Measurements from ENCODE around the gene SLFN12L. TPM values are rescaled to one million over a fixed set of nuclear protein-coding genes. Genes with fewer than 3 reads are reported as not detected.
"Not testable (repeated sequence)": the region's sequence is repeated elsewhere in the genome, so short reads cannot be mapped to it uniquely, and the experiment has no call there.

SLFN12L gene
- total RNA-seq, 1 experiment from 2014 or later, result not detected

DNA sequence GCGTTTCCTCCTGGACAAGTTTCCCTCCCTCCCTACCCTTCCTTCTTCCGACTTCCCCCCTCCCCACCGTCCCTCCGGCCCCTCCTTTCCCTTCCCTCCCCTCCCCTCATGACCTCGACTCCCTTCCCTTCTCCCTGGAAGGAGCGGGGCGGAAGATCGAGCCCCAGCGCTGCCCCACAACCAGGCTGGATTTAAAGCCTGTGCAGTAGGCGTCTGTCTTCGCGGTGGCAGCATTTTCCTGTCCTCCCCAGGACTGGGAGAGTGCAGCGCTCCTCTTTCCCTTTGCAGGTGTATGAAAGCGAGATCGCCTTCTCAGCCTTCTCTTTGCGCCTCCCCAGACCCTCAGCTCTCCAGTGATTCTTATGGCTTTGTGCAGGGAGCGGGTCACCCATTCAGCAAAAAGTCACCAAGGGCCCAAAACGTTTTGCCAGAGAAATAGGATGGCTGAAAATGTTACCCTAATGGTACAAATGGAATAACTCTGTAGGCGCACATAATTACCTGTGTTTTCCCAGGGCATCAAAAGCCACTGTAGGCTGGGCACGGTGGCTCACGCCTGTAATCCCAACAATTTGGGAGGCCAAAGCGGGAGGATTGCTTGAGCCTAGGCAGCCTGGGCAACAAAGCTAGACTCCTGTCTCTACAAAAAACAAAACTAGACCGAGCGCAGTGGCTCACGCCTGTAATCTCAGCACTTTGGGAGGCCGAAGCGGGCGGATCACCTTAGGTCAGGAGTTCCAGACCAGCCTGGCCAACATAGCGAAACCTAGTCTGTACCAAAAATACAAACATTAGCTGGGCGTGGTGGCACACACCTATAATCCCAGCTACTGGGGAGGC, 40.8 kb downstream of the SLFN12L start:
- peak; percentile 78 for DNase-seq
- Histone ChIP-seq H3K36me3 (replicated peaks; ENCODE audit: control insufficient read depth, insufficient read depth, low read length) (no peaks in the 10 kb centered on the region), H3K27me3 (ENCODE audit: control insufficient read depth, insufficient read depth, low read length) (peaks cover 82% of the 10 kb centered on the region), H3K4me3 (ENCODE audit: insufficient read depth, low read depth, low read length) (peak overlapping the region; percentile 35)

DNA sequence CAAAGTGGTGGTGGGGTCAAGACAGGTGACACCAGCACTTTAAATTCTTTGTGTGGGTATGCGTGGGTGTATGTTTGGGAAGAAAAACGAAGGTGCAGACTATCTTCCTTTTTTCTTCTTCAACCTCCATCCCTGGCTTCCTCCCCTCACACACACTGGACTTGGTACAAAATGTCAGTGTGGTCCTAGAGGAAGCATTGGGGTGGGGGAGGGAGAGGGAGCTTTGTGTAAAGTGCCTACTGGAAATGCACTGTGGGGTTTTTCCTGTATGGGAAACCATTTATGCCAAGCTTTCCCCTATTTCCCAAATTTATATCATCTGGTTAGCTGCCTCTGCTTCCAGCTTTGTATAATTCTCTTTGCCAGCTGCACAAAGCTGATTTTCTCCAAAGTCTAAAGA, 44.4 kb downstream of the SLFN12L start:
- H3K4me3 ChIP-seq (ENCODE audit: insufficient read depth, low read depth, low read length), result no peak overlapping the region
- H3K27me3 ChIP-seq (ENCODE audit: control insufficient read depth, insufficient read depth, low read length), result peaks cover 96% of the 10 kb centered on the region
- H3K36me3 ChIP-seq (replicated peaks; ENCODE audit: control insufficient read depth, insufficient read depth, low read length), result no peaks in the 10 kb centered on the region
- no peak for DNase-seq

DNA sequence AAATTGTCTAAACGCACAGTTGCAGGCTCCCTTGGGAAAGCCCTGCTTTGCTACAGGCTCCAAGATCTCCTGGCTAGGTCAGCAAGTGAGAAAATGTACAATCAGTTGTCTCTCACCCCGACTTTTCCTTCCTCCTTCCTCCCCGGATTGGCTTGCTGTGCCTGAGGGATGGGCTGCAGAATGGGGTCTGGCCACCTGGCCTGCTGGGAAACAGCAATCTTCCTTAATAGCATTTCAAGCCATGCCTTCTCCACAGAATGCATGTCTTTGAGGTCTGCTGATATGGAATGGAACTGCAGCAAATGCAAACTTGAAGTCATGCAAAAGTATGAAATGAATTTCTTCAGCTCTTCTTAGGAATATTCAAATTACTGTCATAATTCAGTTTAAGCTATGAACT, 46.1 kb downstream of the SLFN12L start:
- H3K4me3 ChIP-seq (ENCODE audit: insufficient read depth, low read depth, low read length), result no peak overlapping the region
- no peaks in the 10 kb centered on the region for H3K36me3 ChIP-seq (replicated peaks; ENCODE audit: control insufficient read depth, insufficient read depth, low read length)
- DNase-seq, result no peak
- H3K27me3 ChIP-seq (ENCODE audit: control insufficient read depth, insufficient read depth, low read length), result peaks cover 97% of the 10 kb centered on the region

DNA sequence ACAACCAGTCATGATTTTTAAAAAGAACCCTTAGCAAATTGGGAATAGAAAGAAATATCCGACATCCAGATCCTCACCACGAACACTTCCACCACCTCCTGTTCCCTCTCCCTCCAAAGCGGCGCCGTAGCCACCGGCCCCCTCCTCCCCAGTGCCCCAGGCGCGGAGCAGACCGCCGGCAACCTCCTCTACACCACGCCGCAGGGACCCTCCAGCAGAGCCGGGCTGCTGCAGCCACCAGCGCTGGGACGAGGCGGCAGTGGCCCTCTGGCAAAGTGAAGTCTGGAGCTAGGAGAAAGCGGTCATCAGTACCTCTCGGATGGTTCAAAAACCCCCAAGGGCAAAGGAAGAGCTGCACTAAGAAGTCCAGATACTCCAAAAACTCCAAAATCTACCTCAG, 47.5 kb downstream of the SLFN12L start:
- peaks cover 95% of the 10 kb centered on the region for H3K27me3 ChIP-seq (ENCODE audit: control insufficient read depth, insufficient read depth, low read length)
- peak; percentile 72 for DNase-seq

DNA sequence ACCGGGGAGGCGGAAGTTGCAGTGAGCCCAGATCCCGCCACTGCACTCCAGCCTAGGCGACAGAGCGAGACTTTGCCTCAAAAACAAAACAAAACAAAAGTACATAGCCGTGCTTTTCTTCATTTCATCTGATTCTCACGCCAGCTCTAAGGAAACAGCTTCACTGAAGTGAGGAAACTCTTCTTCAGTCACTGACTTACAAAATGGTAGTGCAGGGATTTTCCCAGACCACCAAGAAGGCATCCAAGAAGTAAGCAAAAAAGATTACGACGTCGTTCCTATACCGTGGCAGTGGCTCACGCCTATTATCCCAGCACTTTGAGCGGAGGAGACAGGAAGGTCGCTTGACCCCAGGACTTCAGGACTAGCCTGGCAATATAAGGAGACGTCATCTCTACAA, 48.5 kb downstream of the SLFN12L start:
- peaks cover 92% of the 10 kb centered on the region for H3K27me3 ChIP-seq (ENCODE audit: control insufficient read depth, insufficient read depth, low read length)
- DNase-seq, result no peak
- no peaks in the 10 kb centered on the region for H3K36me3 ChIP-seq (replicated peaks; ENCODE audit: control insufficient read depth, insufficient read depth, low read length)
- no peak overlapping the region for H3K4me3 ChIP-seq (ENCODE audit: insufficient read depth, low read depth, low read length)

More for the DNA sequence above, 47.5 kb downstream of the SLFN12L start:
- Histone ChIP-seq H3K4me3 (ENCODE audit: insufficient read depth, low read depth, low read length) (no peak overlapping the region), H3K36me3 (replicated peaks; ENCODE audit: control insufficient read depth, insufficient read depth, low read length) (no peaks in the 10 kb centered on the region)

DNA sequence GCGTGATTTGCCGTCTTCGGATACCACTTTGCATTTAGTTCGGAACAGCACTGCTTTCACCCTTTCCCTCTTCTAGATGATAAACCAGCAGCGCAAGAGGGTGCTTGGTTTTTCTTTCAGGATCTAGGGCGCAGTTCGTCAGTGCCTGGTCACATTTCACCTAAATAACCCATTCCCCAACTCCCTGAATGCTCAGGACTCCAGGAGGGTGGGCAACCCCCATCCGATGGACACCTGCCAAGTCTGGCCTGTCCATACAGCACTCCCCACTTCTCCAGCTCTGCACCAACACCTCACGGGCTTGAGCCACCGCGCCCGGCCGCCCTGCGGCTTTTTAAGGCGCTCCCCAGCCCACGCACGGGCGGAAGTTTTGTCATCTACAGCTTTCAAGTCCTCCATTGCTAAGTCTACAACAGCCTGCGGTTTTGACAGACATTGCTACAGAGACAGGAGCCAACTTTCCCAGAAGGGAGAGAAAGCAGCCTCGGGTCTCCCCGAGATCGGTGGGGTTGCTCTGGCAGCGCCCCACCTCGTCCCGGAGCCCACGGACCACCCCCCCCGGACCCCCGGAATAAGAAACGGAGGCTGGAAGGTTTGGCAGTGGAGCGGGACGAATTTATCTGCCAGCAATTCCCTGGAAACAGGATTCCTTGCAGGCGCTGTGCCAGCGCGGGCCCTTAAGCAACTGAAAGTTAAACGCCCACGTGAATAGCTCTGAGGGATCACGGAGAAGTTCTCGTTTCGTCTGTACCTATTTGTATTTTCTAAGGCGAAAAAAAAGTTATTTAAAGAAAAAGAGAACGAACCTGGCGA, 50.4 kb downstream of the SLFN12L start:
- Histone ChIP-seq H3K4me3 (ENCODE audit: insufficient read depth, low read depth, low read length) (peak overlapping the region; percentile 11; the same call in 1 of the 2 replicates), H3K27me3 (ENCODE audit: control insufficient read depth, insufficient read depth, low read length) (peaks cover 81% of the 10 kb centered on the region), H3K36me3 (replicated peaks; ENCODE audit: control insufficient read depth, insufficient read depth, low read length) (no peaks in the 10 kb centered on the region)
- peak; percentile 63 for DNase-seq

DNA sequence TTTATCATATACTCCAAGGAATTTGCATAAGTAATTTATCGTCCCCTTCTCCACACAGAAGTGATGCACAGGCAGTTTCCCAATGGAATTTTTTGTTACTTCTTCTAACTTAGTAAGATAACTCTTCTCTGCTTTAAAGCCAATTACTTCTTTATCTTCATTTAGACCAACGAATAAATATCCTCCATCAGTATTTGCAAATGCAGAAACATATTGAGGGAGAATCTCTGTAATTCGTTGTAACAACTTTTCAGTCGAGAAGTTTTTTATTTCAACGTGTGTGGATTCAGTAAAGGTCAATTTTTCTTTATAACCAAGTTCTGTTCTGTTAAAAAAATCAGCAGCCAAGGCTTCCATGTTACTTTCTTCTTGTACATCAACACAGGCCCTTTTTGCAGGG, 58.2 kb downstream of the SLFN12L start:
- no peaks in the 10 kb centered on the region for H3K36me3 ChIP-seq (replicated peaks; ENCODE audit: control insufficient read depth, insufficient read depth, low read length)
- H3K27me3 ChIP-seq (ENCODE audit: control insufficient read depth, insufficient read depth, low read length), result peaks cover 34% of the 10 kb centered on the region
- no peak overlapping the region for H3K4me3 ChIP-seq (ENCODE audit: insufficient read depth, low read depth, low read length)
- DNase-seq, result no peak

DNA sequence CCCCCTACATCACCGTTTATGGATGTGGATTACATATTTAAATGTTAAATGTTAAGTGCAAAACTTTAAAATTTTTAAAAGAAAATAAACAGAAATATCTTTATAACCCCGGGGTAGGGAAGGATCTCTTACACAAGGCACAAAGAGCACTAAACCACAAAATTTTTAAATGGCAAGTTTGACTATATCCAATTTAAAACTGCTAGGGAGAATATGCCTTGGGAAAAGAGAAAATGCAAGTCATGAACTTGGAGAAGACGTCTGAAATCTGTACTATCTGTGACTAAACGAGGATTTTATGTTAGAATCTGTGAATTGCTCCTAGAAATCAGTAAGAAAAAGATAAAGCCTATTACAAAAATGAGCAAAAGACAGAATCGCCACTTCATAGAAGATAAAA, 60.2 kb downstream of the SLFN12L start:
- H3K36me3 ChIP-seq (replicated peaks; ENCODE audit: control insufficient read depth, insufficient read depth, low read length), result no peaks in the 10 kb centered on the region
- peaks cover 25% of the 10 kb centered on the region for H3K27me3 ChIP-seq (ENCODE audit: control insufficient read depth, insufficient read depth, low read length)
- H3K4me3 ChIP-seq (ENCODE audit: insufficient read depth, low read depth, low read length), result no peak overlapping the region
- no peak for DNase-seq

DNA sequence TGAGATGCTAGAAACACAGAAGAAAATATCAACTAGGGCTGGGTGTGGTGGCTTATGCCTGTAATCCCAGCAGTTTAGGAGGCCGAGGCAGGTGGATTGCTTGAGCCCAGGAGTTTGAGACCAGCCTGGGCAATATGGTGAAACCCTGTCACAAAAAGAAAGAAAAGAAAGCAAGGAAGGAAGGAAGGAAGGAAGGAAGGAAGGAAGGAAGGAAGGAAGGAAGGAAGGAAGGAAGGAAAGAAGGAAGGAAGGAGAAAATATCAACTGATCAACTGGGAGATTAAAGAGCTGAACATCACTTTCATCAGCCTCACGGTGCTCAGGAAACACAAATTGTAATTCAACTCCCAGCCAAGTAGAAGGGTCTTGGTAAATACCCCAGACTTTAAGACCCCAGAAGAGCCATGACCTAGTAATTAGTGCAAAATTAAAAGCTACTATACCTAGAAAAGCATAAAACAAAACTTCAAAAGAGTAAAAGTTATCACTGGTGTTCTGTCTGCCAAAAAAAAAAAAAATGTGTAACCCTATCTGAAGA, 61.1 kb downstream of the SLFN12L start:
- Histone ChIP-seq H3K27me3 (ENCODE audit: control insufficient read depth, insufficient read depth, low read length) (peaks cover 25% of the 10 kb centered on the region), H3K36me3 (replicated peaks; ENCODE audit: control insufficient read depth, insufficient read depth, low read length) (no peaks in the 10 kb centered on the region), H3K4me3 (ENCODE audit: insufficient read depth, low read depth, low read length) (no peak overlapping the region)
- no peak for DNase-seq

DNA sequence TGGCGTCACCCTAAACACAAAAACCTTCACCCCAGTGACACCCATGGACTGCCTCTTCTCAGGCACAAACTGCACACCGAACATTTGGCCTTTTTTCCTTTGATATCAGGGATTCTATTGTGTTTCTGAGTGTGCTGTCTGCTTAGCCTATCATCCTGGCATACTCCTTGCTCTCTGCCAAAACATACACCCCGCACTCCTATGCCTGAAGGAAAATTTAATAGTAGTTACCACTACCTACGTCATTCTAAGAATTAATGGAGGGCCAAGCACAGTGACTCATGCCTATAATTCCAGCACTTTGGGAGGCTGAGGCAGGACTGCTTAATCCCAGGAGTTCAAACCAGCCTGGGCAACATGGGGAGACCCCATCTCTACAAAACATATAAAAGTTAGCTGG, 69.0 kb downstream of the SLFN12L start:
- no peaks in the 10 kb centered on the region for H3K36me3 ChIP-seq (replicated peaks; ENCODE audit: control insufficient read depth, insufficient read depth, low read length)
- H3K4me3 ChIP-seq (ENCODE audit: insufficient read depth, low read depth, low read length), result no peak overlapping the region
- DNase-seq, result no peak
- H3K27me3 ChIP-seq (ENCODE audit: control insufficient read depth, insufficient read depth, low read length), result peaks cover 2% of the 10 kb centered on the region

DNA sequence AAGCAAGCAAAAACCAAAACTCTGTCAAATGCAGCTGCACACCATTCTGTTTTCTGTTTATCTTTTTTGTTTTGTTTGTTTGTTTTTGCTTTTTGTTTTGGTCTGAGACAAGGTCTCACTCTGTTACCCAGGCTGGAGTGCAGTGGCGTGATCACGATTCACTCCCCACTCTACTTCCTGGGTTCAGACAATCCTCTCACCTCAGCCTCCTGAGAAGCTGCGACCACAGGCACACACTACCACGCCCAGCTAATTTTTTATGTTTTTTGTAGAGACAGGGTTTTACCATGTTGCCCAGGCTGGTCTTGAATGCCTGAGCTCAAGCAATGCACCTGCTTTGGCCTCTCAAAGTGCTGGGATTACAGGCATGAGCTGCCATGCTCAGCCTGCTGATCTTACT, 69.7 kb downstream of the SLFN12L start:
- H3K4me3 ChIP-seq (ENCODE audit: insufficient read depth, low read depth, low read length), result no peak overlapping the region
- peaks cover 6% of the 10 kb centered on the region for H3K27me3 ChIP-seq (ENCODE audit: control insufficient read depth, insufficient read depth, low read length)
- no peak for DNase-seq
- no peaks in the 10 kb centered on the region for H3K36me3 ChIP-seq (replicated peaks; ENCODE audit: control insufficient read depth, insufficient read depth, low read length)

DNA sequence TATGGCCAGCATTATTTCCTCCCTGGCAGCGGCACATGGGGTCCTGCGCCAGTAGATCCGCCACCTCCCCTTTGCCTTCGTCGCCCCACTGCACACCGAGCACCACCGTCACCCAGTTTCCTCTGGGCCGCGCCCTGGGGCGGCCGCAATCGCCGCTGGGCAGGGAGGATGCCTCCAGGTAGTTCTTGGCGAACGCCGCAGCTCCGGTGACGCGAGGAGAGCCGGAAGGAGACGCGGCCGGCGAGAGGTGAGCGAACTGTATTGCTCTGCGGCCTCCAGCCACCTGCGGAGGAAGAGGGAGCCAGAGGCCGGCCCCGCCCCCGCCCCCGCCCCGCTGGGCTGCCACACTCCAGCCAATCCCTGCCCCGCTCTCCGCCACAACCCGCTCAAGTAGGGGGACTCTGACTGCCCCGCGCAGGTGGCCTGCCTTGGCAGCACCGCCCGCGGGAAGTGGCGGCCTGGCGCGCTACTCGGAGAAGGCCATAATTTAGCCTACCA, 77.1 kb downstream of the SLFN12L start:
- peak; percentile 96 for DNase-seq
- Histone ChIP-seq H3K36me3 (replicated peaks; ENCODE audit: control insufficient read depth, insufficient read depth, low read length) (no peaks in the 10 kb centered on the region), H3K27me3 (ENCODE audit: control insufficient read depth, insufficient read depth, low read length) (peaks cover 40% of the 10 kb centered on the region), H3K4me3 (ENCODE audit: insufficient read depth, low read depth, low read length) (peak overlapping the region; percentile 38)

DNA sequence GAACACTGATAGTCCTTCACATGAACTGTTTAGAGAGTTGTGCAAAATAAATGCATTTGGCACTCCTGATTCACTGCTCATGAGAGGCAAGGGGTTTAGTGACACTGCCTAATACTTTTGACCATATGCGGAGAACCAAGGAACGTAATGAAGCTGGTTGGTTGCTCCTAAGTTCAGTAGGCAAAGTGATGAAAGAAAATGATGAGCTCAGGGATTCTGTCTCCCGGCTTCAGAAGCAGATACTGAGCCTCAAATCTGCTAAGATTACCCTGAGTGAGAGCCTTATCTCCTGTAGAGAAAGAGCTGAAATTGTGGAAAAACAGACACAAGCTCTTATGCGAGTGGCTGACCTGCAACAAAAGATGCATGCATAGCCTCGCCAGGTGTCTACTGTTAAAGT, 83.4 kb downstream of the SLFN12L start:
- peaks cover 43% of the 10 kb centered on the region for H3K27me3 ChIP-seq (ENCODE audit: control insufficient read depth, insufficient read depth, low read length)

DNA sequence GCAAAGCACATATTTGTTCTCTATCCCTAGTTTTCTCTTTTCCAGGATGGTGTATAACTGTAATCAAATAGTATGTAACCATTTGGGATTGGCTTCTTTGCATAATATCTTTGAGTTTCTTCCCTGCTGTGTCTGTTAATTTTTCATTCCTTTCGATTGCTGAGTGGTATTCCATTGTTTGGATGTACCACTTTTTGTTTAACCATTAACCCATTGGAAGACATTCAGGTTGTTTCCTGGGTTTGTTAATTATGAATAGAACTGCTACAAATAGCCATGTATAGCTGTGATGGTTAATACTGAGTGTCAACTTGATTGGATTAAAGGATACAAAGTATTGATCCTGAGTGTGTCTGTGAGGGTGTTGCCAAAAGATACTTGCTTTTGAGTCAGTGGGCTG, 84.3 kb downstream of the SLFN12L start:
- no peak for DNase-seq
- Histone ChIP-seq H3K27me3 (ENCODE audit: control insufficient read depth, insufficient read depth, low read length) (peaks cover 39% of the 10 kb centered on the region), H3K36me3 (replicated peaks; ENCODE audit: control insufficient read depth, insufficient read depth, low read length) (no peaks in the 10 kb centered on the region), H3K4me3 (ENCODE audit: insufficient read depth, low read depth, low read length) (no peak overlapping the region)

More for the DNA sequence above, 83.4 kb downstream of the SLFN12L start:
- not testable (repeated sequence) for H3K4me3 ChIP-seq (ENCODE audit: insufficient read depth, low read depth, low read length); DNase-seq; H3K36me3 ChIP-seq (replicated peaks; ENCODE audit: control insufficient read depth, insufficient read depth, low read length)

Data from H7 (cell line).